HG02763 (cell line): Measurements from ENCODE around the gene FZD10.

Source experiments
- ATAC-seq: cut with Tn5 transposase; IDR thresholded peaks from one replicate; pipeline ENCODE4 v1.9.1; 2021; ENCODE audit warnings: mild to moderate bottlenecking, moderate library complexity; ENCODE audit not compliant: unreplicated experiment

The FZD10 gene

GRCh38 chr12:130131801-130132200 lies 30.5 kb upstream of the FZD10 start:
- ATAC-seq: no peak

GRCh38 chr12:130132831-130133511 lies 29.3 kb upstream of the FZD10 start:
- no peak for ATAC-seq

- ATAC-seq: no peak
Measured at GRCh38 chr12:130133851-130134562, 28.3 kb upstream of the FZD10 start.

- no peak for ATAC-seq
Measured at GRCh38 chr12:130134563-130134915, 27.7 kb upstream of the FZD10 start.

- no peak for ATAC-seq
Measured at GRCh38 chr12:130136509-130137039, 25.7 kb upstream of the FZD10 start.

- no peak for ATAC-seq
Measured at GRCh38 chr12:130137040-130138018, 24.9 kb upstream of the FZD10 start.

- no peak for ATAC-seq
Measured at GRCh38 chr12:130138478-130138877, 23.8 kb upstream of the FZD10 start.

GRCh38 chr12:130139567-130140421 lies 22.5 kb upstream of the FZD10 start:
- ATAC-seq: no peak

GRCh38 chr12:130141105-130141504 lies 21.2 kb upstream of the FZD10 start:
- no peak for ATAC-seq

GRCh38 chr12:130141901-130142683 lies 20.2 kb upstream of the FZD10 start:
- ATAC-seq: no peak

GRCh38 chr12:130142736-130143135 lies 19.5 kb upstream of the FZD10 start:
- ATAC-seq: no peak

- no peak for ATAC-seq
Measured at GRCh38 chr12:130143136-130143535, 19.1 kb upstream of the FZD10 start.

- no peak for ATAC-seq
Measured at GRCh38 chr12:130144256-130144655, 18.0 kb upstream of the FZD10 start.

- no peak for ATAC-seq
Measured at GRCh38 chr12:130145731-130146130, 16.5 kb upstream of the FZD10 start.

GRCh38 chr12:130146176-130146931 lies 15.9 kb upstream of the FZD10 start:
- no peak for ATAC-seq

- ATAC-seq: no peak
Measured at GRCh38 chr12:130147875-130148596, 14.2 kb upstream of the FZD10 start.

- ATAC-seq: no peak
Measured at GRCh38 chr12:130151846-130152245, 10.4 kb upstream of the FZD10 start.

- ATAC-seq: no peak
Measured at GRCh38 chr12:130152386-130152785, 9.9 kb upstream of the FZD10 start.
